AG04450 (cell line): ENCODE measurements around the gene ZCWPW2. TPM values are rescaled to one million over a fixed set of nuclear protein-coding genes. Genes with fewer than 3 reads are reported as not detected.

Experiments used
- CTCF ChIA-PET: fragments of 300-600, 350-600 bp; formaldehyde crosslinking; extraction: SDS; loops from one replicate; lab custom pipeline; 2022; ENCODE audit warnings: antibody characterized with exemption, inconsistent platforms; lab: Charles Lee
- POLR2A ChIA-PET: fragments of 350-600 bp; formaldehyde crosslinking; extraction: SDS; loops from one replicate; lab custom pipeline; 2021; ENCODE audit warnings: antibody characterized with exemption, inconsistent platforms; lab: Yijun Ruan, JAX
- DNase-seq: peaks from one replicate; pipeline ENCODE4 v3.0.0-alpha.2; 2011; ENCODE audit warnings: low read depth, low spot score
- H3K27ac ChIP-seq: one replicate; pipeline ENCODE4 v1.5.1; 2012; ENCODE audit warnings: low read depth, low read length, control low read depth
- H3K27me3 ChIP-seq: one replicate; pipeline ENCODE4 v1.6.0; 2012; ENCODE audit warnings: low read length; ENCODE audit not compliant: control insufficient read depth, insufficient read depth
- H3K4me3 ChIP-seq: 2 replicates; pipeline ENCODE4 v1.5.1; 2011; ENCODE audit warnings: mild to moderate bottlenecking, low read depth, low read length, control low read depth
- H3K9me3 ChIP-seq: 2 replicates; pipeline ENCODE4 v1.5.1; 2012; ENCODE audit warnings: low read length; ENCODE audit not compliant: control insufficient read depth, insufficient read depth
- polyA plus RNA-seq: library from polyadenylated mRNA; depleted of rRNA; stranded (reverse); fragments of >200 nt; gene quantifications from 2 replicates; pipeline ENCODE4 v1.2.3, GENCODE V29; 2011
- TF ChIP-seq, protein P1 (sequence below): IDR thresholded peaks from 2 replicates; pipeline ENCODE4 v1.5.1; 2011; ENCODE audit warnings: low read depth, low read length, control low read depth, inconsistent platforms

ZCWPW2 gene
- polyA plus RNA-seq, 1 experiment: 0.76 TPM

DNA sequence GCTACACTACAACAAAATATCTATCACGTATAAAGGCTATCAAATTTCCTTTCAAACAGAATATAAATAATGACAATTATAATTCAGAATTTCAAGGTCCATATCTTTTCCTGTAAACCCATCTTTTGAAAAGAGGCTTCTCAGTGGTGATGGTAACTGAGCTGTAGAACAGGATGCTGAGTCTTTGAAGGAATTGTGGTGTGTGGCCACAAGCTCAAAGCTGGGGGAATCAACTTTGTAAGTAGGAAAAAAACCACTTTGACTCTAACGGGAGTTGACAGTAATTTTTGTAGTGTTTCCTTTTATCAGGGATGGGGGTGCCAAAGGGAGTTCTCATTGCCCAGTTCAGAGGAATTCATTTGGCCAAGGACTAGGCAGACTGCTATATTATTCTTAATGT is 13.3 kb upstream of the ZCWPW2 start:
- no peak overlapping the region for H3K4me3 ChIP-seq
- no peak overlapping the region for H3K27ac ChIP-seq
- ChIA-PET CTCF (interaction anchor here (0.6 to 7.0 kb wide), 10 partner anchors 7 to 910 kb away, joined by 3 to 45 read pairs (median 4); partner anchors contain the start of genes AZI2 and ZCWPW2), POLR2A (no interaction called here)
- H3K27me3 ChIP-seq: no peaks in the 10 kb centered on the region
- no peak for DNase-seq
- H3K9me3 ChIP-seq: no peaks in the 10 kb centered on the region
- TF ChIP-seq, protein P1, sequence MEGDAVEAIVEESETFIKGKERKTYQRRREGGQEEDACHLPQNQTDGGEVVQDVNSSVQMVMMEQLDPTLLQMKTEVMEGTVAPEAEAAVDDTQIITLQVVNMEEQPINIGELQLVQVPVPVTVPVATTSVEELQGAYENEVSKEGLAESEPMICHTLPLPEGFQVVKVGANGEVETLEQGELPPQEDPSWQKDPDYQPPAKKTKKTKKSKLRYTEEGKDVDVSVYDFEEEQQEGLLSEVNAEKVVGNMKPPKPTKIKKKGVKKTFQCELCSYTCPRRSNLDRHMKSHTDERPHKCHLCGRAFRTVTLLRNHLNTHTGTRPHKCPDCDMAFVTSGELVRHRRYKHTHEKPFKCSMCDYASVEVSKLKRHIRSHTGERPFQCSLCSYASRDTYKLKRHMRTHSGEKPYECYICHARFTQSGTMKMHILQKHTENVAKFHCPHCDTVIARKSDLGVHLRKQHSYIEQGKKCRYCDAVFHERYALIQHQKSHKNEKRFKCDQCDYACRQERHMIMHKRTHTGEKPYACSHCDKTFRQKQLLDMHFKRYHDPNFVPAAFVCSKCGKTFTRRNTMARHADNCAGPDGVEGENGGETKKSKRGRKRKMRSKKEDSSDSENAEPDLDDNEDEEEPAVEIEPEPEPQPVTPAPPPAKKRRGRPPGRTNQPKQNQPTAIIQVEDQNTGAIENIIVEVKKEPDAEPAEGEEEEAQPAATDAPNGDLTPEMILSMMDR: no peak

DNA sequence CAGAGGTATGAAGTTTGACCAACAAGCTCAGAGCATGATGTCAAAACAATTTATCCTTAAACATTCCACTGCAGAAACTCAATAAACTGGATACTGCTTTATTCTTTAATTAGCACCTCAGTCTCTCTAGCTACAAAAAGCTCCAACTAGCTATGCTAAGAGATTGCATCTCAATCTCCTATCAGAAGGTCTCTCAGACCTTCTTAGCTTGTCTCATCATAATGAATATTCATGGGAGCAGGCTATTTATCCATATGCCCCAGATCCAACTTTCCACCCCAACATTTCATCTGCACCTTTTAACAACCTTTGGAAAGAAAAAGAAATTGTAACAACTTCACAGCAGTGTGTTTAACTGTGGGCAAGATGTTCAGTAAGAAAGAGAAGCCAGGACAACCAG is 11.3 kb upstream of the ZCWPW2 start:
- ChIA-PET POLR2A (no interaction called here), CTCF (interaction anchor here (1.6 to 7.0 kb wide), 3 partner anchors 9 to 625 kb away, joined by 4 to 45 read pairs (median 41); no protein-coding TSS in a partner anchor)
- H3K27me3 ChIP-seq: no peaks in the 10 kb centered on the region
- DNase-seq: no peak
- H3K27ac ChIP-seq: no peak overlapping the region
- H3K9me3 ChIP-seq: no peaks in the 10 kb centered on the region
- TF ChIP-seq, protein P1: no peak
- no peak overlapping the region for H3K4me3 ChIP-seq

DNA sequence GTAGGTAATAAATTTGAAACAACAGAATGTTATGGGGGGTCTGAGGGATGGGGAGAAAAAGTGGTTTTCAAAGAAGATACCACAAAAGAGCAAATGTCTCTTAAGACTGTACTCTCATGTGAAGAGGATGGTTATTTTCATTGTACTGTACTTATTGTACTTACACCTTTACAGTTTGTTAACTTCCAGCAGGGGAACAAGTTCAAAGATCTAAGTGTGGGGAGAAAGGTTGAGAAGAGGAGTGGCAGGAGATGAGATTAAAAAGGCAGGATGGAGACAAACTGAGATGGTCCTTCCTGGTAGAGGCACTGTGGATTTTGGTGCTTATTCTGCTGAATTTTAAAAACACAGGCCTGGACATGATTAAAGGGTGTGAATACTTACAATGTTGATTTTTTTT is 5.4 kb upstream of the ZCWPW2 start:
- Histone ChIP-seq H3K9me3 (no peaks in the 10 kb centered on the region), H3K4me3 (peak overlapping the region; percentile 52), H3K27me3 (no peaks in the 10 kb centered on the region), H3K27ac (no peak overlapping the region)
- TF ChIP-seq, protein P1: no peak
- ChIA-PET POLR2A (no interaction called here), CTCF (interaction anchor here (1.7 to 2.9 kb wide), 3 partner anchors 14 to 631 kb away, joined by 3 to 15 read pairs (median 7); no protein-coding TSS in a partner anchor)
- no peak for DNase-seq

DNA sequence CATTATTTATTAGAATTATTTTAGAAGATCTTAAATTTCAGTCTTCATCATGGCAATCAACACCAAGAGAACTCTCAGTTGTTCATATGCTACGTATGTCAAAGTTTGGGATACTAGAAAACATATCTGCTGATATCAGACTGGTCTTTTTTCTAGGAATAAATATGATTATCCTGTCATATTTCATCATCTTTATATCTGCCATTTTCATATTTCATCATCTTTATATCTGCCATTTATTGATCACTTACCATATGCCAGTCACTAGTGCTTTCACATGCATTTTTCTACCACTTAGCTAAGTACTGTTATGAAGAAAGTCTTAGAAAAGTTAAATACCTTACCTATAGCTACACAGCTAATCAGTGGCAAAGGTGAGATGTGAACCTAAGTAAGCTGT is 2.8 kb upstream of the ZCWPW2 start:
- no peak overlapping the region for H3K27ac ChIP-seq
- POLR2A ChIA-PET: no interaction called here
- H3K4me3 ChIP-seq: no peak overlapping the region
- CTCF ChIA-PET: interaction anchor here (0.7 kb wide), 1 partner anchor 634 kb away, joined by 4 read pairs; no protein-coding TSS in a partner anchor
- TF ChIP-seq, protein P1: no peak
- DNase-seq: no peak
- no peaks in the 10 kb centered on the region for H3K9me3 ChIP-seq
- no peaks in the 10 kb centered on the region for H3K27me3 ChIP-seq

DNA sequence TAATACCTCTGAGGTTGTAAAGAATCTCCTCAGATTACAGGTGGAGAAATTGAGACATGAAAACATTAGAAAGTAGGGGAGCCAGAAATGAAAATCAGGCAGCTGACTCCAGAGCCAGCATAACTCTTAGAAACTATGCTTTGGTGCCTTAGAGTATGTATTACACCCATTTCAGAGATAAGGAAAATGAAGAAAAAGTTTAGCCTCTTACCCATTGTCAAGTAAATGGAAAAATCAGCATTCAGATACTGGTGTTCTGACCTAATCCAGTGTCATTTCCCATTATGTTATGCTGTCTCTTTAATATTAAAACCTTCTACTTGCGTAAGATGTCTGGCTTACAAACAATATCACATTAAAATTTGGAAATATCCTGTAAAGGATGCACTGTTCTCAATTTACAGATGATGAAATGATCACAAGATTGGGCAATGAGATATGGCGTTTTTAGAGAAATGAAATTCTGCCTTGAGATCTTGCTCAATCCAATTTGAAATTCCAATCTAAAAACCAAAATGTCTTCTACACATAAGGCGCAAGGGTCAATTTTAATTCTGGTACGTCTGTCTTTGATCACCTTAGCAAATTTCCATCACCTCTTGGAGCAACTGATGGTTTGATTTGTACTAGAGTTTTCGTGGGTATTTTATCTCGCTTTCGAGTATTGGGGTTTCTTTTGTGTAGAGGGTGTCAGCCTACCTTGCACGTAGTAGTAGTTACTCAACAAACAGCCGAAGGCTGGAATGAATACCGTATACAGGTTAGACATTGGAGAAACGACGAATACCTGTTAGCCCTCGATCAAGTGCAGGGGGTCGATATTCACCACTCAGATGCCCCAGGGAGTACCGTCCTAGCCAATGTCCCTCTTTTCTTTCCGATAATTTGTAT is 902 bp upstream of the ZCWPW2 start:
- Histone ChIP-seq H3K4me3 (peak overlapping the region; percentile 84), H3K9me3 (no peaks in the 10 kb centered on the region), H3K27me3 (no peaks in the 10 kb centered on the region), H3K27ac (peak overlapping the region; percentile 99)
- ChIA-PET CTCF (interaction anchor here (1.3 to 2.2 kb wide), 2 partner anchors 13 to 20 kb away, joined by 5 to 8 read pairs; no protein-coding TSS in a partner anchor), POLR2A (interaction anchor here (0.5 to 1.5 kb wide), 2 partner anchors 27 to 716 kb away, joined by 3 to 5 read pairs; no protein-coding TSS in a partner anchor)
- no peak for DNase-seq
- TF ChIP-seq, protein P1: no peak
